OCI-M2 (cell line): ENCODE data around the gene DLGAP5.
A peak's percentile ranks its signal among the peaks of the same experiment; 100 is the strongest.

Experiments
- DNase-seq: peaks from one replicate; lab custom pipeline; 2025; ENCODE audit not compliant: unreplicated experiment; lab: John Stamatoyannopoulos, UW

Gene DLGAP5

GRCh38 chr14:55191203-55192053 lies at the start of gene DLGAP5:
Gene DLGAP5 (minus strand): TSS chr14:55191585. CDS start chr14:55189179, 2,406 bp downstream.
- DNase-seq, result peak; percentile 88

GRCh38 chr14:55240526-55241178 lies 49.3 kb upstream of the DLGAP5 start:
- DNase-seq, result no peak

GRCh38 chr14:55239320-55239719 lies 47.9 kb upstream of the DLGAP5 start:
- DNase-seq, result no peak

GRCh38 chr14:55238019-55238680 lies 46.8 kb upstream of the DLGAP5 start:
- no peak for DNase-seq

GRCh38 chr14:55233591-55233990 lies 42.2 kb upstream of the DLGAP5 start:
- no peak for DNase-seq

GRCh38 chr14:55228261-55228660 lies 36.9 kb upstream of the DLGAP5 start:
- DNase-seq, result no peak

- DNase-seq, result no peak
These were observed 32.0 kb upstream of the DLGAP5 start for GRCh38 chr14:55223364-55223763.

- DNase-seq, result no peak
These were observed 30.6 kb upstream of the DLGAP5 start for GRCh38 chr14:55221968-55222367.

- DNase-seq, result no peak
These were observed 29.8 kb upstream of the DLGAP5 start for GRCh38 chr14:55221186-55221585.

- DNase-seq, result no peak
These were observed 28.8 kb upstream of the DLGAP5 start for GRCh38 chr14:55220230-55220629.

GRCh38 chr14:55212634-55213033 lies 21.2 kb upstream of the DLGAP5 start:
- DNase-seq, result no peak

- no peak for DNase-seq
These were observed 16.4 kb upstream of the DLGAP5 start for GRCh38 chr14:55207832-55208231.

- no peak for DNase-seq
These were observed 14.8 kb upstream of the DLGAP5 start for GRCh38 chr14:55206175-55206693.

- no peak for DNase-seq
These were observed 10.1 kb upstream of the DLGAP5 start for GRCh38 chr14:55201219-55202101.

- DNase-seq, result no peak
These were observed 9.3 kb upstream of the DLGAP5 start for GRCh38 chr14:55200651-55201050.

- DNase-seq, result no peak
These were observed 7.4 kb upstream of the DLGAP5 start for GRCh38 chr14:55198749-55199148.

GRCh38 chr14:55194656-55195355 lies 3.4 kb upstream of the DLGAP5 start:
- no peak for DNase-seq

- peak; percentile 38 for DNase-seq
These were observed 753 bp upstream of the DLGAP5 start for GRCh38 chr14:55192054-55192621.

GRCh38 chr14:55190906-55191202 lies 531 bp downstream of the DLGAP5 start:
- DNase-seq, result no peak
